HG02981 (cell line): ENCODE measurements around the gene ZFP36L2.

Experiments used
- ATAC-seq: cut with Tn5 transposase; IDR thresholded peaks from one replicate; pipeline ENCODE4 v1.9.1; 2021; ENCODE audit warnings: mild to moderate bottlenecking, moderate library complexity; ENCODE audit not compliant: unreplicated experiment

Gene ZFP36L2

GRCh38 chr2:43250015-43250414 is 23.6 kb upstream of the ZFP36L2 start:
- ATAC-seq: no peak

DNA sequence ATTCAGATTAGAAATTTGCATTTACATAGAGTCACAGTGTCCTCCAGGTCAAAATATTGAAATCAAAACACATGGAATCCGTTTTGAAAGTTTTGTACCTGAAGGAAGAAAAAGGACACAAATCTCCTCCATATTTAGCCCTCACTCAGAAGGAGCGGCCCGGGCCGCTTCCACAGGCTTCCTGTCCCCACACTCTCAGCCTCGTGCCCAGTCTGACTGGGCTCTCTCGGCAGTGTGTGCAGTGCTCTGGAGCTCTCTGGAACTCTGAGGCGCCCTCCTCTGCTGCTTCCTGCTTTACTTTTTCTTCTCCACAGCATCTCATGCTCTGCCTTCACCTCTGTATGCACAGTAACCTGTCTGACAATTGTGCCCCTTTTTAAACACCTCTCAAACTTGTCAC is 22.2 kb upstream of the ZFP36L2 start:
- ATAC-seq: no peak

- ATAC-seq: no peak
These were observed 20.2 kb upstream of the ZFP36L2 start for GRCh38 chr2:43246641-43247040.

DNA sequence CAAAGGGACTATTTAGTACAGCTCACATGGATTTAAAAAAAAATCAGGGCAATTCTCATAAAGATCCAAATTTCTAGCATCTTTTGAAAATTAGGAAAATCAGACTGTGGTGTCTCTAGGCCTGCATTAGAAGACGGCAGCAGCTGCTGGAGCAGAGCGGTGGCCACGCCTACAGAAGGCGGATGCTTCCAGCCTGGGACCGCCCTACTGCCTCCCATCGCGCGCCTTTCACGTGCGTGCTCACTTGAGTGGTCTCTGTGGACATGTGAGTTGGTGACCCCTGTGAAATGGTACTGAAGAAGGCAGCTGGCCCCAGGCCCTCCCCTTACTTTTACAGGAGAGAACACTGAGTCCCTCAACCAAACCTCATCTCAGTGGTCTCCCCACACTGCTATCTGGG is 15.2 kb upstream of the ZFP36L2 start:
- no peak for ATAC-seq

- no peak for ATAC-seq
These were observed 14.4 kb upstream of the ZFP36L2 start for GRCh38 chr2:43240766-43241150.

DNA sequence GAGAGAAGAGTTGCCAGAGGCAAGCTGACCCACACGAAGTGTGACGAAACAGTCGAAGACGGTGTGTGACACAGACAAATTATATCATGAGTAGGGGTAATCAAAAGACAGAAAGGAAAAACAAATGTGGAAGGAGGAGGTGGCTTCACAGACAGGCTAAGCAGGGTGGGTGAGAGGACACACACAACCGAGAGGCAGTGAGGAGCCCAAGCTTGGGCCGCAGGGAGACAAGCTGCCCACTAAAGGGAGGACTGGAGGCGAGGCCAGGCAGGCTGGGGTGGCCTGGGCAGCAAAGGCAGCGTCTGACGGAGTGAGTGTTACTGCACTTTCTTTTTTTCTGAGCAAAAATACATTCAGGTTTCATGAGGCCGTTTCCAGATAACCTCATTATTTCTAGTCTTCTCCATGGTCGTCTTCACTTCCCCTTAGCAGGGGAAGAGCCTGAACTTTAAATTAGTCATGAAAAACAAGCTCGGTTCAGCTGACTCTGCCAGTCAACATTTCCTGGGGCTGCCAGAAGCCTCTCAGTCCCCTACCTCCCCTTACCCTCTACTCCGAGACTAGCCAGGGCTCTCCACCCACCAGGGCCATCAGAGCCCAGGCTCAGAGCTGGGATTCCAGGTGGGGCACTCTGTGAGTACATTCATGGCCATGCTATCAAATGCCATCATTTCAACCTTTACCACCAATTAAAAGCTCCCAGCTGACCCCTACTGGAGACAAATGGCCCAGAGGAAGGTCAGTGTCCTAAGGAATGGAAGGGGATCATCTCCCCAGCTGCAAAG is 13.8 kb upstream of the ZFP36L2 start:
- ATAC-seq: no peak

DNA sequence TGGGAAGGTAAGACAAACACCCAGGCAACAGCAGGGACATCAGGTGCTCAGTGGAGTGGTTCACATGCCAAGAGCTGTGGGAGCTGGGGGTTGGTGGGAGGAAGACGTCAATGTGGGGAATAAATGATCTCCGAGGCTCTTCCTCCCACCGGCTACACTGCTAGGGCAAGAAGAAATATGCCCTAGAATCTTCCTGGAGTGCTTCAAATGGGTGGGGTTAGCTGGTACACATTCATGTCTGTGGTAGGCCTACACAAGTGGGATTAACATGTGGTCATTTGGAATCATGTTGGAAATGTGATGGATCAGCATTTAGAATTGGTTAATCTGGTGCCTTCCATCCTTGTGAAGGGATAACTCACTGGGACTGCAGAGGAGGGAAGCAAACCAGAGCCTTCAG is 12.4 kb upstream of the ZFP36L2 start:
- ATAC-seq: no peak

GRCh38 chr2:43238176-43238575 is 11.8 kb upstream of the ZFP36L2 start:
- ATAC-seq: no peak

GRCh38 chr2:43233218-43234212 is 7.1 kb upstream of the ZFP36L2 start:
- ATAC-seq: no peak

DNA sequence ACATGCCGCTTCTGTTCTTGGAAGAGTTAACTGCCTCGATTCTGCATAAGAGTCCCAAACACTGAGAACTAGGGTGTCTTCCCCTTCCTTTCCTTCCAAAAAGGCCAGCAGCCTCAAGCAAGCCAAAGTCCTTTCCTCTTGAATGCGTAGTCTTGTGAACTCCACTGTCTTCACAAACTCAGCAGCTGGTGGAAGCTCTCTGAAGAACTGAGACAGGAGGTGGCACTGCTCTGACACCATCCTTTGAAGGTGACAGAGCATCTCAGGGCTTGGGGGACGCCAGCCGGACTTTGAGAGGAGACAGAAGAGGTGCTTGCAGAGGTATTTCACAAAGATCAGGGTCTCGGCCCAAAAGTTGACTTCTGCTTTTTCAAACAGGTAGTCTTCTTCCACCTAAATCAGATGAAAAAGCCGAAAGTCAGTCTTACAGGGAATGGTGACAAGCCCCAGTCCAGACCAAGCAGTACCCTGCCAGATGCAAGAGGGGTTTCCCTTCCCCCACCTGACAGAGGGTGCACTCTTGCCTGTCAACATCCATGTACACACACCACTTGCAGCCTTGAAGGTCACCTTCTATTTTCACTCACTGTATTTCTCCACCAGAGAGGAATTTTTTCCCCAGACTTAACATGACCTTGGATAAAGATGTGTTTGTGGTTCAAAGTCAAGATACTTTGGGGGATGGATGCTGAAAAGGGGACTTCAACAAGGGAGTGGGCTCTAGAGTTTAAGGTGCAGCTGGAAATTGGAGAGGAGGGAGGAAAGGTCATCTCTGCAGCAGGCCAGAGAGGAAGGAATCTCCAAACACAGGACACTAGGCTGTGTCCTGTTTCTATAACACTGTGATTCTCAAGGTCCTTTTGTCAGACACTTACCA is 4.8 kb upstream of the ZFP36L2 start:
- no peak for ATAC-seq

GRCh38 chr2:43230351-43230885 is 4.0 kb upstream of the ZFP36L2 start:
- no peak for ATAC-seq

GRCh38 chr2:43228756-43229659 is 2.6 kb upstream of the ZFP36L2 start:
- no peak for ATAC-seq

- no peak for ATAC-seq
These were observed 1.9 kb upstream of the ZFP36L2 start for GRCh38 chr2:43228321-43228751.

DNA sequence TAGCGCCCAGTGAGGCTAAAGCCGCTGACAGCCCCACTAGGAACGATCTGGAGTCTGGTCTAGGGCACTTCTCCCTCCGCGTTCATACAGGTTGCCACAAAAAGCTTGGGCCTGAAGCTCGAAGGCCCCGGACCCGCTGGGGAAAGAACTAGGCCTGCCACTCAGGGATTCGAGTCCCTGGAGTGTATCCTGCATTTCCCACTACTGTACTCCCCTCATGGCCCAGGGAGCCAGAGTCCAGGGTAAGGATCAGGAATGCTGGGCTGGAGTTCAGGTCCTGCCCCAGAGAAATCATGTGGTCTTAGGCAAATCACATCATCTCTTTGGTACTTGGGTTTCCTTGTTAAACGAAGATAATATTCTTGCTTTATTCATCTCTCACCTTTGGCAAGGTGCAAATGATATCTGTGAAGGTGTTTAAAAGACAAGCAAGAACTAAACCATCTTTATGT is 1.4 kb upstream of the ZFP36L2 start:
- ATAC-seq: no peak

- ATAC-seq: peak; percentile 9
These were observed 786 bp upstream of the ZFP36L2 start for GRCh38 chr2:43226955-43227829.

DNA sequence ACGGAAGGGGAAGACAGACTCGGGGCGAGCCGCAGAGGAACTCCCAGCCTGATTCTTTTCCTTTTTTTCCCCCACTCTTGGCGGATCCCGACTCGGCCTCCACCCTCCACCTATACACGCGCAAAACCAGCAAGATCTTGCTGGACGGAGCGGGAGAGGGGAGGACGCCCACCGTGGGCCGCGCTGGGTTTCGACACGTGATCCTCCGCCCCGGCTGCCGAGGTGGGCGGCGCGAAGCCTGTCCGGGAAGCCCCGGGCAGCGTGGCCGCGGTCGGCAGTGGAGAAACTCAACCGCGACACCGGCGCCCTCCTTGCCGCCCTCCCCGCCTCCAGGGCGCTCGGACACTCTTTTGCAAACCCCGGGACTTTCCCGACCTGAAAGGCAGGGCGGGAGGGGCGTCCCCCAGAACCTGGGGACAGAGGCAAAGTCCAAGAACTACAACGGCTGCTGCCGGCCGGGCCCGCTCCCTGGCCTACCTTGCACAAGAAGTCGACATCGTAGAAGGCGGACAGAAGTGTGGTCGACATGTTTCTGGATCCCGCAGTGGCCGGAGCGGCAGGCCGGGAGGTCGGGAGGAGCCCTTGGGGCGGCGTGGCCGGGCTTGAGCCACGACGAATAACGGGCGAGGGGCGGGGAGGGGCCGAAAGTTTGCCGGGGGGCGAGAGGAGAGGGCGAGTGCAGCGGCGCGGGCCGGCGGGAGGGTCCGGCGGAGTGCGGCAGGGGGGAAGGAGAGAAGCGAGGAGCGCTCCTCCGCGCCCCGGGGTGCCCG is 433 bp downstream of the ZFP36L2 start:
- ATAC-seq: peak; percentile 21

DNA sequence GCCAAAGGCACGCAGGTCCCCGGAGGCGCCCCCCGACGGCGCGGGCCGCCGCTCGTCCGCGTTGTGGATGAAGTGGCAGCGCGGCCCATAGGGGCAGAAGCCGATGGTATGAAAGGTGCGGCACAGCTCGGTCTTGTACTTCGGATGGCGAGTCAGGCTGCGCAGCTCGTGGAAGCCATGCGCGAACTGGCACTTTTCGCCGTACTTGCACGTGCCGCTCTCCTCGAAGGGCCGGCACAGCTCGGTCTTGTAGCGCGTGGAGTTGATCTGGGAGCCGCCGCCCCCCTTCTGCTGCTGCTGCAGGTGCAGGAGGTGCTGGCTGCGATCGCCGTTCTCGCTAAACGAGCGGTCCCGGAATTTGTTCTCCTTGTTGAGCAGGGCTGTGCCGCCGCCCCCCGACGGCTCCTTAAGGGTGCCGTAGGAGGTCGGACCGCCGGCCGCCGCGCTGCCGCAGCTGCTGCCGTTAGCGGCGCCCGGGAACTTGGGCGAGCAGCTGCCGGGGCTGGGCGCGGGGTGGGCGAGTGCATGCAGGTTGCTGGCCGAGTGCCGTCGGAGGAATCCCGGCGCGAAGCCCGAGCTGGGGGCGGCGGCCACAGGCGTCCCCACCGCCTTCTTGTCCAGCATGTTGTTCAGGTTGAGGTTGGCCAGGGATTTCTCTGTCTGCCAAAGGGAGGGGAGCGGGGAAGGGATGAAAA is 1.2 kb downstream of the ZFP36L2 start:
- ATAC-seq: no peak
